Measurements from ENCODE around the gene ARID1B.

DNA sequence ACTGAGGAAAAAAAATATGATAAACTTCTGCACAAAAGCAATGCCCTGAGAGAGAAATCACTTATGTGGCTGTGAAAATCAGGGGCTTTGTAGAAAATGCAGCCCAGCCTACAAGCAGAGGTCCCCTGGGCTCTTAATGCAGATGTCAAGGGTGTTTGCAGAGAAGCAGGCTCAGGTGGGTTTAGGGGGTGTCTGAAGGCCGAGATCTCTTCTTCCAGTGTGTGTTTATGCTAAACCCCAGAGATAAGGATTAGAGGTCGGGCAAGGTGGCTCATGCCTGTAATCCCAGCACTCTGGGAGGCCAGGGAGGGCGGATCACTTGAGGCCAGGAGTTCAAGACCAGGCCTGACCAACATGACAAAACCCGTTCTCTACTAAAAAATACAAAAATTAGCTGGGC, 467.6 kb downstream of the ARID1B start:
- TF ChIP-seq, protein P1, sequence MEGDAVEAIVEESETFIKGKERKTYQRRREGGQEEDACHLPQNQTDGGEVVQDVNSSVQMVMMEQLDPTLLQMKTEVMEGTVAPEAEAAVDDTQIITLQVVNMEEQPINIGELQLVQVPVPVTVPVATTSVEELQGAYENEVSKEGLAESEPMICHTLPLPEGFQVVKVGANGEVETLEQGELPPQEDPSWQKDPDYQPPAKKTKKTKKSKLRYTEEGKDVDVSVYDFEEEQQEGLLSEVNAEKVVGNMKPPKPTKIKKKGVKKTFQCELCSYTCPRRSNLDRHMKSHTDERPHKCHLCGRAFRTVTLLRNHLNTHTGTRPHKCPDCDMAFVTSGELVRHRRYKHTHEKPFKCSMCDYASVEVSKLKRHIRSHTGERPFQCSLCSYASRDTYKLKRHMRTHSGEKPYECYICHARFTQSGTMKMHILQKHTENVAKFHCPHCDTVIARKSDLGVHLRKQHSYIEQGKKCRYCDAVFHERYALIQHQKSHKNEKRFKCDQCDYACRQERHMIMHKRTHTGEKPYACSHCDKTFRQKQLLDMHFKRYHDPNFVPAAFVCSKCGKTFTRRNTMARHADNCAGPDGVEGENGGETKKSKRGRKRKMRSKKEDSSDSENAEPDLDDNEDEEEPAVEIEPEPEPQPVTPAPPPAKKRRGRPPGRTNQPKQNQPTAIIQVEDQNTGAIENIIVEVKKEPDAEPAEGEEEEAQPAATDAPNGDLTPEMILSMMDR (IDR thresholded peaks at IDR 0.05) = no peak
- TF ChIP-seq POLR2A (IDR thresholded peaks at IDR 0.05) = no peak
